Nephron progenitor cell (in vitro differentiated cells): Measurements from ENCODE around the gene ZFP36.

Experiments
- DNase-seq: peaks from one replicate; pipeline ENCODE4 v3.0.0; 2021
- H3K27ac Mint-ChIP-seq: 2 replicates; pipeline ENCODE4 v1.8.0; 2021; ENCODE audit warnings: mild to moderate bottlenecking, moderate library complexity, mixed read lengths
- H3K27me3 Mint-ChIP-seq: 2 replicates; pipeline ENCODE4 v1.8.0; 2021; ENCODE audit warnings: mild to moderate bottlenecking, low read depth, mixed read lengths; ENCODE audit not compliant: poor library complexity
- H3K36me3 Mint-ChIP-seq: 2 replicates; pipeline ENCODE4 v1.8.0; 2021; ENCODE audit warnings: low read depth, mixed read lengths
- H3K4me1 Mint-ChIP-seq: 2 replicates; pipeline ENCODE4 v1.8.0; 2021; ENCODE audit warnings: mixed read lengths
- H3K4me3 Mint-ChIP-seq: 2 replicates; pipeline ENCODE4 v1.8.0; 2021; ENCODE audit warnings: mild to moderate bottlenecking, moderate library complexity, mixed read lengths
- H3K9me3 Mint-ChIP-seq: 2 replicates; pipeline ENCODE4 v1.8.0; 2021; ENCODE audit warnings: mild to moderate bottlenecking, moderate library complexity, mixed read lengths
- CTCF ChIP-seq: fragments of 200-600 bp; sonication (generic); IDR thresholded peaks from 2 replicates; pipeline ENCODE4 v1.5.0; 2021; ENCODE audit warnings: antibody characterized with exemption

Gene ZFP36

DNA sequence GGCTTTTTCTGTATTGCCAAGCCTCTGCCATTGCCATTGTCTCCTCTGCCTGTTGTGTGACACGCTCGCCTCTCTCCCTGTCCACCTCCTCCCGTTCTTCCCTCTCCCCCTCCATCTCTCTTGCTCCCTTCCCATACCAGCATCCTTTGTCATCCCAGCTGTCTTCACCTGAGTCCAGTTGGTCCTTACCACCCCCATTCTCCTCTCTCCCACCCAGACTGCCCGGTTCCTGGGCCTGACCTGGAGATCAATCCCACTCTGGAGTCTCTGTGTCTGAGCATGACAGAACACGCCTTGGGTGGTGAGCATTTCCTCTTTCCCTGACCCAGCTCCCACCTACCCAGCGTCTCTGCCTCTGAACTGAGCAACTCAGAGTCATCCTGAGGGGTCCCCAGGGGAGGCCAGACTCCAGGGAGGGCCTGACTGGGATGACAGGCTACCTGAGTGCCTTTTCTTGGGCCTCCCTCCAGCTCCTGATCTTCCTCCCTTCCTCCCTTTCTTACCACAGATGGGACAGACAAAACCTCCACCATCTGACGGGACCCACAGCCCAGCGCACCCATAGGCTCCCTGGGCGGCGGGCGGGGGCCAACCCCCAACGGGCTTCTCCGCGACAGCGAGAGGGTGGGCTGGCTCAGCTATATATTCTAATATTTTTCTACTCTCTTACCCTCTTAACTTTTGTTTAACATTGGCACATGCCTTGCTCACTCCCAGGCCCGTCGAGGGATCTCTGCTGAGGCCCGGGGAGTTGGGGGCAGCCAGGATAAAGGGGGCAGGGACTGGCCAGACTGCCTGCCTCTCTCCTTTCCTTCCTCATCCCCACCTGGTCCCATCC is 23.4 kb upstream of the ZFP36 start:
- Mint-ChIP-seq H3K27me3 (no peaks in the 10 kb centered on the region), H3K9me3 (no peaks in the 10 kb centered on the region), H3K4me3 (no peak overlapping the region), H3K36me3 (peaks cover 72% of the 10 kb centered on the region), H3K27ac (peak overlapping the region; percentile 73), H3K4me1 (no peaks in the 10 kb centered on the region)
- DNase-seq, result no peak
- TF ChIP-seq CTCF, result no peak

DNA sequence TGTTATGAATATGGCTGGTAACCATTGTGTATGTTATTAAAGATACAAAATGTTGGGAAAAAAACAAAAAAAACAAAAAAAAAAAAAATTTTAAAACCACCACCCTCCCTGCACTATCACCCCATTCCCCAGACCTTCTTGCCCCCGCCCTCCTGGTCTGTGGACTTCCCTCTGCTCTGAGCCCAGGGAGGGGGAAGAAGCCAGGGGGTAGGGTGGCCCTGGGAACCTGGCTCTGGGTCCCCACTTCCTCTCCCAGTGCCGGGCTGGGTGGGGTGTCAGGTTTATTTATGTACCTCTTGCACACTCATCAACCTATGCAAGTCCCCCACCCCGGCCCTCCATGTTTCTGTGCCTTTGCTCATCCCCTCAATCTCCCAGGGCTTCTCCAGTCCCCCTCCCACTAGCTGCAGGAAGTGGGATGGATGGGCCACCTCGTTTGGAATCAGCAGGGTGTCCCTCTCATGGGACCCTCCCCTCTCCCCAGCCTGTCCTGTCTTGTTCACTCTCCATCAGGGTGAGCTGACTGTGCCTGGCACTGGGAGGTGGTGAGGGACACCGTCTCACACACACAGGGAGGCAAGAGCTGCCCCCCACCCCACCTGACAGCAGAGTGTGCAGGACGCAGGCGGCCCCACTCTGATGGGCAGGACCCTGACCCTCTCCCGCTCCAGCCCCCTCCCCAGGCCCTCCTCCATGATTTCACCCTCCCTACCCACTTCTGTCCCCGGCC is 21.6 kb upstream of the ZFP36 start:
- Mint-ChIP-seq H3K4me1 (peaks cover 8% of the 10 kb centered on the region), H3K4me3 (no peak overlapping the region), H3K36me3 (peaks cover 71% of the 10 kb centered on the region), H3K27ac (peak overlapping the region; percentile 98), H3K9me3 (no peaks in the 10 kb centered on the region), H3K27me3 (no peaks in the 10 kb centered on the region)
- TF ChIP-seq CTCF, result no peak
- no peak for DNase-seq

GRCh38 chr19:39385629-39386411 is 20.8 kb upstream of the ZFP36 start:
- no peaks in the 10 kb centered on the region for H3K9me3 Mint-ChIP-seq
- peaks cover 66% of the 10 kb centered on the region for H3K36me3 Mint-ChIP-seq
- no peaks in the 10 kb centered on the region for H3K27me3 Mint-ChIP-seq
- peaks cover 13% of the 10 kb centered on the region for H3K4me1 Mint-ChIP-seq
- no peak for DNase-seq
- no peak overlapping the region for H3K4me3 Mint-ChIP-seq
- no peak for TF ChIP-seq CTCF
- peak overlapping the region; percentile 98 for H3K27ac Mint-ChIP-seq

GRCh38 chr19:39386557-39386956 is 20.1 kb upstream of the ZFP36 start:
- H3K9me3 Mint-ChIP-seq, result no peaks in the 10 kb centered on the region
- H3K4me3 Mint-ChIP-seq, result no peak overlapping the region

GRCh38 chr19:39388657-39389056 is 18.0 kb upstream of the ZFP36 start:
- no peak overlapping the region for H3K27ac Mint-ChIP-seq
- H3K36me3 Mint-ChIP-seq, result peaks cover 46% of the 10 kb centered on the region
- H3K4me1 Mint-ChIP-seq, result peaks cover 30% of the 10 kb centered on the region
- H3K4me3 Mint-ChIP-seq, result peak overlapping the region; percentile 59
- H3K9me3 Mint-ChIP-seq, result no peaks in the 10 kb centered on the region
- no peak for TF ChIP-seq CTCF
- no peaks in the 10 kb centered on the region for H3K27me3 Mint-ChIP-seq
- DNase-seq, result no peak

More at GRCh38 chr19:39386557-39386956, 20.1 kb upstream of the ZFP36 start:
- no peak for TF ChIP-seq CTCF
- H3K36me3 Mint-ChIP-seq, result peaks cover 58% of the 10 kb centered on the region
- H3K27ac Mint-ChIP-seq, result peak overlapping the region; percentile 43
- peaks cover 17% of the 10 kb centered on the region for H3K4me1 Mint-ChIP-seq
- H3K27me3 Mint-ChIP-seq, result no peaks in the 10 kb centered on the region
- no peak for DNase-seq
